H1 (cell line): Measurements from ENCODE around the gene RASL10B. TPM values are rescaled to one million over a fixed set of nuclear protein-coding genes. Genes with fewer than 3 reads are reported as not detected.
A peak's percentile ranks its signal among the peaks of the same experiment; 100 is the strongest.

ENCODE experiments used
- CTCF ChIA-PET: fragments of 300-600 bp; sonication (Branson Sonifier 250); formaldehyde crosslinking; loops from one replicate; lab custom pipeline; 2021; ENCODE audit not compliant: partially characterized antibody; lab: Charles Lee
- POLR2A ChIA-PET: fragments of 300-600 bp; sonication (Branson Sonifier 250); formaldehyde crosslinking; loops from one replicate; lab custom pipeline; 2021; ENCODE audit warnings: inconsistent platforms; ENCODE audit not compliant: partially characterized antibody; lab: Charles Lee
- DNase-seq, 2 experiments: peaks; one replicate each; pipeline versions ENCODE4 v3.0.0 to v3.0.0-alpha.2; 2010 to 2022; ENCODE audit warnings: low spot score in 2 of 2, low read depth in 1 of 2, mixed read lengths in 1 of 2
- FAIRE-seq: peaks from 2 replicates; lab custom pipeline; 2011; peaks lifted over from hg19 to GRCh38; lab: Jason Lieb, UNC
- H2AFZ ChIP-seq: 2 replicates; pipeline ENCODE4 v1.8.1; 2012; ENCODE audit warnings: low read length, inconsistent platforms
- H2AK5ac ChIP-seq: 2 replicates; pipeline ENCODE4 v1.6.1; 2013; ENCODE audit warnings: low read depth, low read length
- H2BK120ac ChIP-seq: replicated peaks from 2 replicates; pipeline ENCODE3; 2013; ENCODE audit warnings: low read depth, low read length, inconsistent platforms
- H2BK12ac ChIP-seq: 2 replicates; pipeline ENCODE4 v1.6.1; 2013; ENCODE audit warnings: low read depth, low read length
- H2BK15ac ChIP-seq: 2 replicates; pipeline ENCODE4 v1.6.1; 2013; ENCODE audit warnings: low read length
- H2BK20ac ChIP-seq: 2 replicates; pipeline ENCODE4 v1.6.1; 2013; ENCODE audit warnings: low read length
- H2BK5ac ChIP-seq: 2 replicates; pipeline ENCODE4 v1.6.1; 2013; ENCODE audit warnings: low read depth, low read length
- H3K14ac ChIP-seq: 2 replicates; pipeline ENCODE4 v1.6.1; 2013; ENCODE audit warnings: inconsistent platforms; ENCODE audit not compliant: insufficient read length
- H3K18ac ChIP-seq: 2 replicates; pipeline ENCODE4 v1.6.1; 2013; ENCODE audit warnings: low read length; ENCODE audit errors: extremely low read depth
- H3K23ac ChIP-seq: 2 replicates; pipeline ENCODE4 v1.6.1; 2013; ENCODE audit warnings: inconsistent platforms; ENCODE audit not compliant: insufficient read length
- H3K23me2 ChIP-seq: 2 replicates; pipeline ENCODE4 v1.6.1; 2013; ENCODE audit warnings: low read depth, low read length
- H3K27ac ChIP-seq: 2 replicates; pipeline ENCODE4 v1.6.1; 2011; ENCODE audit warnings: low read depth, low read length, inconsistent platforms
- H3K27me3 ChIP-seq, 4 experiments: replicated peaks in 1 of 4; 1 replicate in 1 of 4; 2 replicates in 3 of 4; pipeline versions ENCODE4 v1.6.1 to v1.8.1; 2011 to 2013; ENCODE audit warnings: low read length in 3 of 4, mild to moderate bottlenecking in 3 of 4, inconsistent platforms in 2 of 4, mixed read lengths in 2 of 4, moderate library complexity in 1 of 4; ENCODE audit not compliant: control insufficient read depth in 3 of 4, insufficient read depth in 3 of 4; ENCODE audit errors: extremely low read depth in 1 of 4
- H3K36me3 ChIP-seq, 4 experiments: 2 replicates each; pipeline versions ENCODE4 v1.6.1 to v1.8.1; 2011 to 2013; ENCODE audit warnings: mild to moderate bottlenecking in 4 of 4, low read length in 3 of 4, moderate library complexity in 2 of 4, control low read depth in 1 of 4, inconsistent platforms in 1 of 4; ENCODE audit not compliant: insufficient read depth in 4 of 4, control insufficient read depth in 2 of 4
- H3K4ac ChIP-seq: replicated peaks from 2 replicates; pipeline ENCODE3; 2013; ENCODE audit warnings: low read length, low read depth, mixed read lengths, inconsistent platforms; ENCODE audit not compliant: insufficient read length
- H3K4me1 ChIP-seq, 4 experiments: replicated peaks in 1 of 4; 1 replicate in 1 of 4; 2 replicates in 3 of 4; pipeline versions ENCODE4 v1.6.1 to v1.8.1; 2011 to 2013; ENCODE audit warnings: low read length in 3 of 4, inconsistent platforms in 2 of 4, mixed read lengths in 1 of 4; ENCODE audit not compliant: insufficient read depth in 4 of 4, control insufficient read depth in 3 of 4
- H3K4me2 ChIP-seq, 2 experiments: 2 replicates each; pipeline versions ENCODE4 v1.6.1 to v1.8.1; 2011 to 2013; ENCODE audit warnings: low read depth in 2 of 2, low read length in 2 of 2, control low read depth in 1 of 2, inconsistent platforms in 1 of 2, mild to moderate bottlenecking in 1 of 2; ENCODE audit not compliant: insufficient read depth in 1 of 2
- H3K4me3 ChIP-seq, 4 experiments: fragments of 200-600, 300-600 bp in 1 of 4; sonication (generic), shearing (Covaris generic), sonication (Bioruptor Twin) in 1 of 4; 2 replicates each; pipeline versions ENCODE4 v1.5.1 to v1.8.1; 2011 to 2016; ENCODE audit warnings: low read length in 4 of 4, low read depth in 3 of 4, control low read depth in 2 of 4, inconsistent platforms in 2 of 4, mild to moderate bottlenecking in 2 of 4, mixed read lengths in 1 of 4, moderate library complexity in 1 of 4; ENCODE audit not compliant: insufficient read depth in 2 of 4; ENCODE audit errors: extremely low read depth in 1 of 4
- H3K56ac ChIP-seq: replicated peaks from 2 replicates; pipeline ENCODE3; 2013; ENCODE audit warnings: low read depth, mild to moderate bottlenecking, mixed read lengths, low read length, inconsistent platforms; ENCODE audit not compliant: insufficient read length
- H3K79me1 ChIP-seq: 2 replicates; pipeline ENCODE4 v1.6.1; 2013; ENCODE audit warnings: low read depth, low read length, control low read depth
- H3K79me2 ChIP-seq, 2 experiments: 2 replicates each; pipeline versions ENCODE4 v1.6.1 to v1.8.1; 2012 to 2013; ENCODE audit warnings: low read length in 2 of 2, mild to moderate bottlenecking in 2 of 2, inconsistent platforms in 1 of 2; ENCODE audit not compliant: insufficient read depth in 2 of 2, control insufficient read depth in 1 of 2
- H3K9ac ChIP-seq, 4 experiments: replicated peaks in 1 of 4; 1 replicate in 1 of 4; 2 replicates in 3 of 4; pipeline versions ENCODE4 v1.6.1 to v1.8.1; 2011 to 2013; ENCODE audit warnings: low read depth in 3 of 4, low read length in 3 of 4, control low read depth in 2 of 4, mild to moderate bottlenecking in 2 of 4, moderate library complexity in 2 of 4, inconsistent platforms in 1 of 4; ENCODE audit errors: extremely low read depth in 1 of 4
- H3K9me3 ChIP-seq, 2 experiments: 2 replicates each; pipeline versions ENCODE4 v1.6.1 to v1.8.1; 2012 to 2013; ENCODE audit warnings: mild to moderate bottlenecking in 2 of 2, moderate library complexity in 2 of 2, control low read depth in 1 of 2, inconsistent platforms in 1 of 2, low read depth in 1 of 2, low read length in 1 of 2, mixed read lengths in 1 of 2; ENCODE audit not compliant: insufficient read depth in 2 of 2
- H4K20me1 ChIP-seq, 2 experiments: replicated peaks in 1 of 2; 2 replicates each; pipeline versions ENCODE3 to v1.8.1; 2011 to 2013; ENCODE audit warnings: inconsistent platforms in 2 of 2, low read length in 2 of 2, mild to moderate bottlenecking in 1 of 2; ENCODE audit not compliant: insufficient read depth in 2 of 2, control insufficient read depth in 1 of 2
- H4K5ac ChIP-seq: 2 replicates; pipeline ENCODE4 v1.6.1; 2013; ENCODE audit warnings: low read length, low read depth, mixed read lengths, inconsistent platforms; ENCODE audit not compliant: insufficient read length
- H4K8ac ChIP-seq: 2 replicates; pipeline ENCODE4 v1.8.0; 2013; ENCODE audit warnings: mild to moderate bottlenecking, moderate library complexity, low read length, inconsistent platforms; ENCODE audit not compliant: insufficient read depth; ENCODE audit errors: extremely low read depth
- H4K91ac ChIP-seq: replicated peaks from 2 replicates; pipeline ENCODE3; 2013; ENCODE audit warnings: low read length, mixed read lengths, inconsistent platforms; ENCODE audit not compliant: insufficient read length
- CHD1 ChIP-seq: IDR thresholded peaks from 2 replicates; pipeline ENCODE4 v1.6.1; 2012; ENCODE audit warnings: low read depth, low read length, improper control_type of control experiment
- EGR1 ChIP-seq: IDR thresholded peaks from 2 replicates; pipeline ENCODE4 v1.6.1; 2011; ENCODE audit warnings: low read depth, low read length, borderline replicate concordance
- EP300 ChIP-seq, 2 experiments: IDR thresholded peaks; 1 replicate in 1 of 2; 2 replicates in 1 of 2; pipeline ENCODE4 v1.6.1; 2011 to 2012; ENCODE audit warnings: low read depth in 2 of 2, low read length in 2 of 2, mild to moderate bottlenecking in 2 of 2, borderline replicate concordance in 1 of 2, inconsistent platforms in 1 of 2, moderate library complexity in 1 of 2
- GTF2F1 ChIP-seq: IDR thresholded peaks from 2 replicates; pipeline ENCODE4 v1.6.1; 2012; ENCODE audit warnings: low read depth, low read length, improper control_type of control experiment, borderline replicate concordance
- HDAC2 ChIP-seq, 2 experiments: fragments of 300-600 bp in 1 of 2; sonication (generic) in 1 of 2; IDR thresholded peaks; 2 replicates each; pipeline ENCODE4 v1.6.1; 2011 to 2012; ENCODE audit warnings: low read depth in 2 of 2, low read length in 2 of 2, mild to moderate bottlenecking in 2 of 2, moderate library complexity in 2 of 2, borderline replicate concordance in 1 of 2, inconsistent platforms in 1 of 2
- JUN ChIP-seq: IDR thresholded peaks from 2 replicates; pipeline ENCODE4 v1.6.1; 2011; ENCODE audit warnings: low read depth, mild to moderate bottlenecking, improper control_type of control experiment, low read length
- KDM1A ChIP-seq: fragments of 200-600, 300-600 bp; sonication (generic); IDR thresholded peaks from 2 replicates; pipeline ENCODE4 v1.7.1; 2016; ENCODE audit warnings: mild to moderate bottlenecking, low read length, borderline replicate concordance
- NANOG ChIP-seq: IDR thresholded peaks from 2 replicates; pipeline ENCODE4 v1.6.1; 2011; ENCODE audit warnings: low read length, low read depth, mild to moderate bottlenecking, inconsistent platforms; ENCODE audit not compliant: insufficient read depth, poor library complexity, severe bottlenecking
- SIX5 ChIP-seq: IDR thresholded peaks from 2 replicates; pipeline ENCODE4 v1.6.1; 2011; ENCODE audit warnings: mild to moderate bottlenecking, low read depth, low read length
- SP1 ChIP-seq: IDR thresholded peaks from 2 replicates; pipeline ENCODE4 v1.6.1; 2011; ENCODE audit warnings: low read depth, low read length
- SUZ12 ChIP-seq: fragments of 200-600 bp; sonication (generic); IDR thresholded peaks from 2 replicates; pipeline ENCODE4 v1.6.1; 2012; ENCODE audit warnings: mild to moderate bottlenecking, inconsistent platforms, low read length, moderate library complexity, mixed read lengths
- TAF1 ChIP-seq: IDR thresholded peaks from 2 replicates; pipeline ENCODE4 v1.6.1; 2011; ENCODE audit warnings: mild to moderate bottlenecking, low read depth, low read length
- TBP ChIP-seq: IDR thresholded peaks from 2 replicates; pipeline ENCODE4 v1.6.1; 2011; ENCODE audit warnings: low read depth, low read length, improper control_type of control experiment
- TEAD4 ChIP-seq: IDR thresholded peaks from 2 replicates; pipeline ENCODE4 v1.6.1; 2012; ENCODE audit warnings: low read depth, low read length, inconsistent platforms, mixed read lengths
- WGBS, 2 experiments: shearing (Covaris generic) in 1 of 2; methylation state at CpG; one replicate each; pipeline versions ENCODE4 v1.1.6 to v1.1.7; 2013 to 2015; ENCODE audit warnings: low lambda C conversion rate in 2 of 2, mixed read lengths in 2 of 2, inconsistent platforms in 1 of 2, low coverage in 1 of 2, missing lambda C conversion rate in 1 of 2; ENCODE audit not compliant: insufficient replicate concordance in 2 of 2, insufficient coverage in 1 of 2, insufficient read length in 1 of 2; ENCODE audit errors: extremely low coverage in 1 of 2, missing lambda C conversion rate in 1 of 2; 5-methylcytosine and 5-hydroxymethylcytosine counted together
- polyA plus RNA-seq, 7 experiments: library from polyadenylated mRNA; depleted of rRNA in 3 of 7; stranded (reverse) in 5 of 7; unstranded in 2 of 7; fragments of >200 nt in 5 of 7; fragments of 200-250 nt in 2 of 7; gene quantifications; 1 replicate in 5 of 7; 2 replicates in 1 of 7; 4 replicates in 1 of 7; pipeline versions ENCODE4 v1.2.1 to v1.2.3, GENCODE V29; 2011 to 2013; ENCODE audit warnings: missing spikeins in 2 of 7, mixed read lengths in 2 of 7
- total RNA-seq: library from RNA; stranded (reverse); fragmentation: NEBNext Ultra II Directional; extraction: Animal tissue kit (Norgen Biotek cat#: 25700); gene quantifications from 2 replicates; pipeline ENCODE4 v1.2.1, GENCODE V29; 2021

RASL10B gene
- total and polyA plus RNA-seq, 2 of the 8 experiments (the other 6 are each of a cell fraction or from before 2014, with no cell fraction given) = 17.5 to 22.8 TPM

GRCh38 chr17:35732806-35733136, 1.3 kb downstream of the RASL10B start:
- Histone ChIP-seq H3K9ac (no peak overlapping the region), H3K9me3 (no peaks in the 10 kb centered on the region), H2AK5ac (no peak overlapping the region), H2BK120ac (no peak overlapping the region), H2AFZ (no peak overlapping the region), H3K4me2 (peak overlapping the region; percentile 78 to 98), H2BK12ac (no peak overlapping the region), H4K5ac (no peak overlapping the region), H3K4me3 (peak overlapping the region; percentile 67 to 85 (median 78); a peak in 7 of 8 replicates), H3K56ac (no peak overlapping the region), H3K23ac (no peak overlapping the region), H3K36me3 (no peaks in the 10 kb centered on the region), H3K14ac (no peak overlapping the region), H4K8ac (no peak overlapping the region), H2BK20ac (no peak overlapping the region), H2BK5ac (no peak overlapping the region), H3K27me3 (peaks cover 0 to 10% (median 5%) of the 10 kb centered on the region in 4 experiments; a peak in 4 of 7 replicates), H4K20me1 (peaks cover 5 to 13% of the 10 kb centered on the region in 2 experiments), H3K79me2 (no peaks in the 10 kb centered on the region), H3K79me1 (peaks cover 2% of the 10 kb centered on the region; the same call in 1 of the 2 replicates), H4K91ac (no peak overlapping the region), H3K23me2 (peaks cover 9% of the 10 kb centered on the region; the same call in 1 of the 2 replicates), H3K4me1 (peaks cover 7 to 26% (median 8%) of the 10 kb centered on the region in 4 experiments; a peak in 6 of 7 replicates), H3K18ac (no peak overlapping the region), H3K27ac (no peak overlapping the region), H2BK15ac (no peak overlapping the region), H3K4ac (no peak overlapping the region)
- DNase-seq = no peak
- TF ChIP-seq EP300 (IDR thresholded peaks at IDR 0.05; ENCODE audit: borderline replicate concordance in 1 of 2, low read depth in 2 of 2, low read length in 2 of 2) (no peak), CHD1 (no peak), NANOG (no peak), EGR1 (no peak), TAF1 (no peak), JUN (no peak), TEAD4 (no peak), SP1 (no peak), SIX5 (no peak), KDM1A (no peak), GTF2F1 (no peak), TBP (no peak), SUZ12 (no peak), HDAC2 (IDR thresholded peaks at IDR 0.05; ENCODE audit: borderline replicate concordance in 1 of 2, low read depth in 2 of 2, low read length in 2 of 2) (no peak)
- POLR2A ChIA-PET = interaction anchor here (0.6 to 3.7 kb wide), 6 partner anchors 9 to 142 kb away, joined by 3 to 16 read pairs (median 4); partner anchors contain the start of gene TAF15
- FAIRE-seq = no peak
- 86% methylated on average over 1 of the region's 1 CpG; no CpG with 5 or more reads in 1 of the 2 experiments for WGBS, 2 experiments
- CTCF ChIA-PET = interaction anchor here (0.6 to 9.8 kb wide), 5 partner anchors 13 to 120 kb away, joined by 3 to 45 read pairs (median 3); no protein-coding TSS in a partner anchor
